GM19025 (cell line): ENCODE measurements around the gene MRPL39.
A peak's percentile ranks its signal among the peaks of the same experiment; 100 is the strongest.
"Not testable (repeated sequence)": the region's sequence is repeated elsewhere in the genome, so short reads cannot be mapped to it uniquely, and the experiment has no call there.

Source experiments
- ATAC-seq: cut with Tn5 transposase; IDR thresholded peaks from one replicate; pipeline ENCODE4 v1.9.1; 2021; ENCODE audit warnings: mild to moderate bottlenecking, low read depth, moderate library complexity; ENCODE audit not compliant: unreplicated experiment

MRPL39 gene

DNA sequence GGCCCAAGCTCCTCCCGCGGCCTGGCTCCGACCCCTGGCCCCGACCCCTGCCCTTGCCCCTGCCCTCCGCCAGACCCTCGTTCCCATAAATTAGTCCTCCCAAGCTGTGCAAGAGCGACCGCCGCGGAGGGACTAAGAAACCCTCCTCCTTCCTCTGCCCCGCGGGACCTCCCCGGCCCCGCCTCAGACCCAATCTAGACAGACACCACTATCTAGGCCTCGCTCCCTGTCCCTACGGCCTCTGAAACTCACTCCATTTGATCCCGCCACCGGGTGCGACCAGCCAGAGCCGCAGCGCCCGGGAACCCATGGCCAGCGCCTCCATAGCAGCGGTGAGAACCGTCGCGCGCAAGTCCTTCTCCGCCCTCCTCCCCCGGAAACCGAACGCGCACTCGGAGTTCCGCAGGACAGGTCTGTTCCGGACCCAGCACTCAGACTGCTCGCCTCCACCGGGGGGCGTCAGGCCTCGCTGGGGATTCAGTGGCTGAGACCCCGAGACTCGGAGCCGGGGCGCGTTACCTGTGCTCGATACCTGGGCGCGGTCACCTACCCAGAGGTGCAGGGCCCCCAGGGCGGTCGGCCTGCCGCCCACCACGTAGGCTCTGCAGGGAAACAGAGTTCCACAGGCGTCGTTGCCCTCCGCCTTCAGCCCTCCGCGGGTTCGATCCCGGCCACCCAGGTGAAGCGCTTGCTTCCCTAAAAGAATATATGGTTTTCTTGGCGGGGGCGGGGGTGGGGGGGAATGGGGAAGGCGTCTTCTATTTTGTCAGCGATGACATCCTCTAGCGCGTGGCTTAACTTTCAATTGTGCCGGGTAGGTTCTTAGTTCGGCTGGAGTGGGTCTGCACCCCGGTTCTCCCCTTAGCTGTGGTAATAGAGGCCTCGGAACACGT is at the start of gene MRPL39:
Gene MRPL39, minus strand, starts transcription at position 331 of the 893 bp plus-strand sequence. Its CDS starts 6 bp downstream, at position 325.
- peak; percentile 92 for ATAC-seq

DNA sequence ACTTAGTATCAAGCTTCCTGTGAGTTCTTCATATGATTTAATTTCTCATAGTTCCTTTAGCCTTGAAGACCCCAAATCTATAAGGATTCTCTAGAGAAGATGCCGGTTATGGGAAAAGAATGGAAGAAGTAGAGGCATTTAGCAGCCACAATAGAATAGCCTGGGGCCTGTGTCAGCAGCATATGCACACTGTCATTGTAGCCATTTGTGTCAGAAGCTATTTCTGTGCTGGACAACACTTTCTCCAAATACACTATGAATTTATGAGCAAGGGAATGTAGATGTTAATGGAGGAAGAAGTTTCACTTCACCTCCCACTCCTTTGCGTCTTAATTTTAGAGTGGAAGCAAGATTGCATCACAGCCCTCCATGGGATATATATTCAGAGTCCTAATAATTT is 49.1 kb upstream of the MRPL39 start:
- no peak for ATAC-seq

GRCh38 chr21:25649146-25649545 is 41.9 kb upstream of the MRPL39 start:
- ATAC-seq, result no peak

GRCh38 chr21:25647647-25648046 is 40.4 kb upstream of the MRPL39 start:
- no peak for ATAC-seq

DNA sequence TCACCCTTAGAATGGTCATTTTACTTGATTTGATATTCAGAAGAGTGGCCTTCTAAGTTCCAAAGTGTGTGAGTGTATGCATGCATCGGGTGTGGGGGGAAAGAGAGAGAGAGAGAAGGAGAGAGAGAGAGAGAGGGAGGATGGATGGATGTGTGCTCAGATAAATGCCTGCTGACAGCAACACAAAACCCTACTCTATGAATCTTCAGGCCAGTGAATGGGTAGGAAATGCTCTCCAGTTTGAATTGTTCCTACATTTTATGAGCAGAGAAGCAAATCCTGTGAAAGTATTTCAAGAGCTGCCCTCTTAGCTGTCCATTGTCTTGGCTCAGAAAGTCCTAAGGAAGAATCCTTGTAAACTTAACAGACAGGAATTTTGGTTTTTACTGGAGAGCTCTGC is 39.2 kb upstream of the MRPL39 start:
- ATAC-seq, result no peak

GRCh38 chr21:25643486-25643885 is 36.2 kb upstream of the MRPL39 start:
- ATAC-seq, result no peak

GRCh38 chr21:25640943-25641292 is 33.6 kb upstream of the MRPL39 start:
- ATAC-seq, result no peak

- peak; percentile 17 for ATAC-seq
These were observed 33.1 kb upstream of the MRPL39 start for GRCh38 chr21:25640202-25640942.

- ATAC-seq, result peak; percentile 65
These were observed 32.4 kb upstream of the MRPL39 start for GRCh38 chr21:25639551-25640201.

GRCh38 chr21:25638660-25639550 is 31.6 kb upstream of the MRPL39 start, which contains the start of gene JAM2:
Gene JAM2 (plus strand): TSS chr21:25639258. CDS start chr21:25639822, 564 bp downstream.
- peak; percentile 38 for ATAC-seq

- no peak for ATAC-seq
These were observed 30.8 kb upstream of the MRPL39 start for GRCh38 chr21:25637851-25638659.

DNA sequence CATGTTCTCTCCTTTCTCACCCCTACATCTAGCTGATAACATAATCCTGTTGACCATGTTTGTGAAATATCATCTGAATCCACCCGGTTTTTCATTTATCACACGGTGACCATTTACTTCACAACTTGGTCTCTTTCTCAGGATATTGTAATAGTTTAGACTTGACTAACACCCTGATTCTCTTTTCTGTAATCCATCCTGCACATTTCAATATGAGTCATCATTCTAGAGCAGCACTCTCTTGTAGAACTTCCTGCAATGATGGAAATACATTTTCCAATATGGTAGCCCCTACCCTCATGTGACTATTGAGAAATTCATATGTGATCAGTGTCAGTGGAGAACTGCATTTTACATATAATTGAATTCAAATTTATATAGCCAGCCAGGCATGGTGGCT is 29.4 kb upstream of the MRPL39 start:
- no peak for ATAC-seq

DNA sequence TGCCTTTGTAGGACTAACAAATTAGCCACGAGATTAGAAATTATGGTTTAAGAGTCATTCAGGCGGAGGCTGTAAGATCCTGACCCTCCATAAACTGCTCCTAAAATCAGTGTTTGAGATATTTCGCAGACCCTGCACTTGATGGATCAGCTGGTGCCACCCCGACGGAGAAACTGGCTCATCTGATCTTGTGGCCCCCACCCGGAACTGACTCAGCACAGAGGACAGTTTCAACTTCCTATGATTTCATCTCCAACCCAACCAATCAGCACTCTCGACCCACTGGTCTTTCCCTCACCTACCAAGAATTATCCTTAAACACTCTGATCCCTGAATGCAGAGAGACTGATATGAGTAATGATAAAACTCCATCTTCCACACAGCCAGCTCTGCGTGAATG is 28.0 kb upstream of the MRPL39 start:
- ATAC-seq, result no peak

- no peak for ATAC-seq
These were observed 25.0 kb upstream of the MRPL39 start for GRCh38 chr21:25632296-25632695.

DNA sequence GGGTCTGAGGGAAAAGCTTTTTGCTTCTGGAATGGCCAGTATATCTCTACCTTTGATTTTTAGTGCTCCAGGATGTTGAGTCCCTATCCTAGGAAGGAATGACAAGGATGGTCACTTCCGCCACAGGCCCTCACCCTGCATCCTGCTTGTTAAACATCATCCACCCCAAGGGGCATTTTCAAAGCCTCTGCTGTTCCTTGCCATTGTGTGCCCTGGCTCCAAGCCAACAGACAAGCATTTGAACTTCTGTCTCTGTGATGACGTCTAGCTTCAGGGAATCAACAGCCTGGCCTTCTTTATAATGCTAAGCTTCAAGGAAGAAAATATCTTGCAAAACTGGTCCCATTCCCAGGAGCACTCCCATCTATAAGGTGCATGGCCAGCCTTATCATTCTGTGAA is 19.5 kb upstream of the MRPL39 start:
- ATAC-seq, result no peak

DNA sequence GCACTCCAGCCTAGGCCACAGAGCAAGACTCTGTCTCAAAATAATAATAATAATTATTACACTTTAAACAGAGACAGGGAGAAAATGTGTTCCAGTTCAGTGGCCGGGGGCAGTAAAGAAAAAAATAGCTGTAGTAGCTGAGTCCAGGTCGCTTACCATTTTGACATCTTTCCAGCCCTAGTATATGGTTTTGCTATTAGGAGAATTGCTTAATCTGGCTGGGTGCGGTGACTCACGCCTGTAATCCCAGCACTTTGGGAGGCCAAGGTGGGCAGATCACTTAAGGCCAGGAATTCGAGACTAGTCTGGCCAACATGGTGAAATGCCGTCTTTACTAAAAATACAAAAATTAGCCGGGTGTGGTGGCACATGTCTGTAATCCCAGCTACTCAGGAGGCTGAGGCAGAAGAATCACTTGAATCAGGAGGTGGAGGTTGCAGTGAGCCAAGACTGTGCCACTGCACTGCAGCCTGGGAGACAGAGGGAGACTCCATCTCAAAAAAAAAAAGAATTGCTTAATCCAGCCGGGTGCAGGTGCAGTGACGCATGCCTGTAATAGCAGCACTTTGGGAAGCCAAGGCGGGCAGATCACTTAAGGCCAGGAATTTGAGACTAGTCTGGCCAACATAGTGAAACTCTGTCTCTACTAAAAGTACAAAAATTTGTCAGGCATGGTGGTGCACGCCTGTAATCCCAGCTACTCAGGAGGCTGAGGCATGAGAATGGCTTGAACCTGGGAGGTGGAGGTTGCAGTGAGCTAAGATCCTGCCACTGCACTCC is 18.7 kb upstream of the MRPL39 start:
- ATAC-seq, result not testable (repeated sequence)

DNA sequence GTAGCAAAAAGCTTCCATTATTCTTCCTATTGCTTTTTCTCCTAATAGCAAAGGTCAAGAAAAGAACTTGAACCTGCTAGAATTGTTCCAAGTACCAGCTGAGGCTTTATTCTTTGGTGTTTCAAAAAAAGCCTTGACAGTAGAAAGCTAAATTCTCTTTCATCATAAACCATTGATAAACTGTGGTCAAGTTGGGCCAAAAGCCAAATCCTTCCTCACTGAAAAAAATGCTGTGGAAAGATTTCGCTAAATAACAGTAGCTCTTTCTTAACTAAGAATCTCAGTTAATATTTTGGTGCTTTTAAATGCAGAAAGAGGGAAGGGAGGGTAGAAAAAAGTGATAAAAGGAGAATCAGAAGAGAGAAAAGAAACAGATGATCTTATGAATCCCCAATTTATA is 17.8 kb upstream of the MRPL39 start:
- no peak for ATAC-seq

DNA sequence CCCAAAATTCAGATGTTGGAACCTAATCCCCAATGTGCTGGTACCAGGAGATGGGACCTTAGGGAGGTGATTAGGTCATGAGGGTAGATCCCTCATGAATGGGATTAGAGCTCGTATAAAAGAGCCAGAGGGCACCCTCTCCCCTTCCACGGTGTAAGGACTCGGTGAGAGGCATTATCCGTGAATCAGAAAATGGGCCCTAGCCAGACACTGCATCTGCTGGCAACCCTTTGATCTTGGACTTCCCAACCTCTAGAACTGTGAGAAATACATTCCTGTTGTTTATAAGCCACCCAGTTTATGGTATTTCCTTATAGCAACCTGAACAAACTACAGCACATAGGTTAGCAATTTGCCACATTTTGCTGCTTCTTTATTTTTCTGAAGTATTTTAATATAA is 17.2 kb upstream of the MRPL39 start:
- ATAC-seq, result no peak

GRCh38 chr21:25619198-25619597 is 11.9 kb upstream of the MRPL39 start:
- no peak for ATAC-seq
